Measurements from ENCODE around the gene WBP1L. TPM values are rescaled to one million over a fixed set of nuclear protein-coding genes. Genes with fewer than 3 reads are reported as not detected.
A peak's percentile ranks its signal among the peaks of the same experiment; 100 is the strongest.

Gene WBP1L
- total and polyA plus RNA-seq, 4 donors, result 19.1 to 52.3 (median 45.2) TPM

DNA sequence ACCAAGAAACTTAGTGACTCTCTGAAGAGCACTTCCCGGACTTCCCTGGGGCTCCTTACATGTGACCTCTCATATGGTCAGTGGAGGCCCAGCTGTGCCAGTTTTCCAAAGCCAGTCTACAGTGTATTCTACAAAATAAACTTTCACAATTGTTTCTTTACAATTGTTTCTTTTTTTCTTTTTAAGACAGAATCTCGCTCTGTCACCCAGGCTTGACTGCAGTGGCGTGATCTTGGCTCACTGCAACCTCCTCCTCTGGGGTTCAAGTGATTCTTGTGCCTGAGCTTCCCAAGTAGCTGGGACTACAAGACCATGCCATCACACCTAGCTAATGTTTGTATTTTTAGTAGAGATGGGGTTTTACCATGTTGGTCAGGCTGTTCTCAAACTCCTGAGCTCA lies 67.6 kb downstream of the WBP1L start:
- WGBS, 2 donors, result 87 to 94% methylated on average over 3 of the region's 3 CpGs
- peaks cover 0 to 20% (median 12%) of the 10 kb centered on the region in 5 donors for H3K4me1 ChIP-seq (ENCODE audit: control insufficient read depth in 5 of 5, insufficient read depth in 5 of 5, low read length in 5 of 5)
- H3K4me3 ChIP-seq, result no peak overlapping the region
- TF ChIP-seq, protein P1, sequence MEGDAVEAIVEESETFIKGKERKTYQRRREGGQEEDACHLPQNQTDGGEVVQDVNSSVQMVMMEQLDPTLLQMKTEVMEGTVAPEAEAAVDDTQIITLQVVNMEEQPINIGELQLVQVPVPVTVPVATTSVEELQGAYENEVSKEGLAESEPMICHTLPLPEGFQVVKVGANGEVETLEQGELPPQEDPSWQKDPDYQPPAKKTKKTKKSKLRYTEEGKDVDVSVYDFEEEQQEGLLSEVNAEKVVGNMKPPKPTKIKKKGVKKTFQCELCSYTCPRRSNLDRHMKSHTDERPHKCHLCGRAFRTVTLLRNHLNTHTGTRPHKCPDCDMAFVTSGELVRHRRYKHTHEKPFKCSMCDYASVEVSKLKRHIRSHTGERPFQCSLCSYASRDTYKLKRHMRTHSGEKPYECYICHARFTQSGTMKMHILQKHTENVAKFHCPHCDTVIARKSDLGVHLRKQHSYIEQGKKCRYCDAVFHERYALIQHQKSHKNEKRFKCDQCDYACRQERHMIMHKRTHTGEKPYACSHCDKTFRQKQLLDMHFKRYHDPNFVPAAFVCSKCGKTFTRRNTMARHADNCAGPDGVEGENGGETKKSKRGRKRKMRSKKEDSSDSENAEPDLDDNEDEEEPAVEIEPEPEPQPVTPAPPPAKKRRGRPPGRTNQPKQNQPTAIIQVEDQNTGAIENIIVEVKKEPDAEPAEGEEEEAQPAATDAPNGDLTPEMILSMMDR (IDR thresholded peaks at IDR 0.05; ENCODE audit: control extremely low read depth, extremely low read depth), result no peak
- no peaks in the 10 kb centered on the region for H3K27me3 ChIP-seq (ENCODE audit: control insufficient read depth in 3 of 3, insufficient read depth in 3 of 3, low read length in 2 of 3)
- ATAC-seq (ENCODE audit: insufficient read depth, low FRiP score) (no peak), DNase-seq (no peak)
- H3K9ac ChIP-seq (ENCODE audit: insufficient read depth in 1 of 2, low read length in 2 of 2), result no peak overlapping the region
- peaks cover 10 to 34% (median 31%) of the 10 kb centered on the region in 4 donors for H3K36me3 ChIP-seq (ENCODE audit: control insufficient read depth in 4 of 4, insufficient read depth in 4 of 4, low read length in 4 of 4)
- no peaks in the 10 kb centered on the region for H3K9me3 ChIP-seq (ENCODE audit: control insufficient read depth in 4 of 4, insufficient read depth in 3 of 4, low read length in 3 of 4)
- H3K27ac ChIP-seq (ENCODE audit: low read depth in 1 of 2, low read length in 1 of 2), result no peak overlapping the region

DNA sequence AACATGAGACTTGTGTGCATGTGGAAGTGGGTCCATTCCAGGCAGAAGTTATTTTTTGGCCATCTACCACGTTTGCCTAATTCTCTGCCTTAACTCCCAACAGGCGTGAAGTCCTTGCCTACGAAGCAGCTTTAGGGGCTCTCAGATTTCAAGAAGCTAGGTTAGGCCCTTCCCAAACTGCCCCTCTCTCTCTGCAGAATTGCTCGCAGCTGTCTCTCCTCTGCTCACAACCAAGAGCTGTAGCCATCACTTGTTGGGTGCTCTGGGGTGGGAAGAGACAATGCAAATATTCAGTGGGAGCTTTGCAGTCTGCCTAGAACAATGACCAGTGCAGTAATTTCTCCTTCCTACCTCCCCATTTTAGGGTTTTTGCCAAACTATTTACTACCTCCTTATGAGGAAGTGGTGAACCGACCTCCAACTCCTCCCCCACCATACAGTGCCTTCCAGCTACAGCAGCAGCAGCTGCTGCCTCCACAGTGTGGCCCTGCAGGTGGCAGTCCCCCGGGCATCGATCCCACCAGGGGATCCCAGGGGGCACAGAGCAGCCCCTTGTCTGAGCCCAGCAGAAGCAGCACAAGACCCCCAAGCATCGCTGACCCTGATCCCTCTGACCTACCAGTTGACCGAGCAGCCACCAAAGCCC lies 68.6 kb downstream of the WBP1L start:
- Histone ChIP-seq H3K4me1 (ENCODE audit: control insufficient read depth in 5 of 5, insufficient read depth in 5 of 5, low read length in 5 of 5) (peaks cover 3 to 22% (median 13%) of the 10 kb centered on the region in 5 donors), H3K4me3 (no peak overlapping the region), H3K27me3 (ENCODE audit: control insufficient read depth in 3 of 3, insufficient read depth in 3 of 3, low read length in 2 of 3) (no peaks in the 10 kb centered on the region), H3K9me3 (ENCODE audit: control insufficient read depth in 4 of 4, insufficient read depth in 3 of 4, low read length in 3 of 4) (no peaks in the 10 kb centered on the region), H3K36me3 (ENCODE audit: control insufficient read depth in 4 of 4, insufficient read depth in 4 of 4, low read length in 4 of 4) (peaks cover 10 to 34% (median 31%) of the 10 kb centered on the region in 4 donors), H3K27ac (ENCODE audit: low read depth in 1 of 2, low read length in 1 of 2) (peak overlapping the region in 1 of 2 donors; percentile 41), H3K9ac (ENCODE audit: insufficient read depth in 1 of 2, low read length in 2 of 2) (no peak overlapping the region)
- TF ChIP-seq, protein P1 (IDR thresholded peaks at IDR 0.05; ENCODE audit: control extremely low read depth, extremely low read depth), result no peak
- no peak for ATAC-seq (ENCODE audit: insufficient read depth, low FRiP score)
- DNase-seq, result no peak
- 51 to 69% methylated on average over 9 of the region's 9 CpGs for WGBS, 2 donors

DNA sequence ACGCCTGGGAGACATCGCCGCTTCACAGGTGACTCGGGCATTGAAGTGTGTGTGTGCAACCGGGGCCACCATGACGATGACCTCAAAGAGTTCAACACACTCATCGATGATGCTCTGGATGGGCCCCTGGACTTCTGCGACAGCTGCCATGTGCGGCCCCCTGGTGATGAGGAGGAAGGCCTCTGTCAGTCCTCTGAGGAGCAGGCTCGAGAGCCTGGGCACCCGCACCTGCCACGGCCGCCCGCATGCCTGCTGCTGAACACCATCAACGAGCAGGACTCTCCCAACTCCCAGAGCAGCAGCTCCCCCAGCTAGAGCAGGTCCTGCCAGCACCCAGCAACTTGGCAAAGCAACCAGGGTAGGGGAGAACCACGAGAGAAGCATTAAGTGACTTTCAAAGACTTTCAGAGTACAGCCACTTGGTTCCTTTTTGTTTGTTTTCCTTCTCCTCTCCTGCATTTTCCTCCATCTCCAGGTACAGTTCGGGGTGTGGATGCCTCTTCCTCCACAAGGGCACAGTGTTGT lies 69.3 kb downstream of the WBP1L start:
- TF ChIP-seq, protein P1 (IDR thresholded peaks at IDR 0.05; ENCODE audit: control extremely low read depth, extremely low read depth), result no peak
- Histone ChIP-seq H3K4me3 (no peak overlapping the region), H3K4me1 (ENCODE audit: control insufficient read depth in 5 of 5, insufficient read depth in 5 of 5, low read length in 5 of 5) (peaks cover 3 to 22% (median 13%) of the 10 kb centered on the region in 5 donors), H3K27ac (ENCODE audit: low read depth in 1 of 2, low read length in 1 of 2) (peak overlapping the region in 1 of 2 donors; percentile 41), H3K36me3 (ENCODE audit: control insufficient read depth in 4 of 4, insufficient read depth in 4 of 4, low read length in 4 of 4) (peaks cover 10 to 34% (median 31%) of the 10 kb centered on the region in 4 donors), H3K9ac (ENCODE audit: insufficient read depth in 1 of 2, low read length in 2 of 2) (no peak overlapping the region), H3K27me3 (ENCODE audit: control insufficient read depth in 3 of 3, insufficient read depth in 3 of 3, low read length in 2 of 3) (no peaks in the 10 kb centered on the region), H3K9me3 (ENCODE audit: control insufficient read depth in 4 of 4, insufficient read depth in 3 of 4, low read length in 3 of 4) (no peaks in the 10 kb centered on the region)
- WGBS, 2 donors, result 85 to 92% methylated on average over 17 of the region's 17 CpGs
- ATAC-seq (ENCODE audit: insufficient read depth, low FRiP score) (no peak), DNase-seq (no peak)

All from lung (tissue), 12 donors.